Right ventricle myocardium inferior (tissue), 1 donor: Measurements from ENCODE around the gene OBI1. TPM values are rescaled to one million over a fixed set of nuclear protein-coding genes. Genes with fewer than 3 reads are reported as not detected.

Experiments
- ATAC-seq: fragments of 200-7000 bp; cut with Tn5 transposase; one replicate; pipeline ENCODE4 v1.9.1; 2020; ENCODE audit warnings: mild to moderate bottlenecking, moderate library complexity
- DNase-seq: peaks from one replicate; pipeline ENCODE4 v3.0.0; 2021; ENCODE audit errors: missing footprints
- intact Hi-C: fragments of 100-400 bp; cut with DNase I; formaldehyde crosslinking; loops from one replicate; pipeline ENCODE4 v1.11.0; 2022
- total RNA-seq: library from RNA; stranded (reverse); fragmentation: NEBNext Ultra II Directional; extraction: Animal tissue kit (Norgen Biotek cat#: 25700); gene quantifications from one replicate; pipeline ENCODE4 v1.2.1, GENCODE V29; 2021
- donor health status: DM: no; HTN: yes; CAD: no; lungs with severe emphysema.

OBI1 gene
- total RNA-seq, 1 donor from 2014 or later = 9.7 TPM

- intact Hi-C loops = loop anchor here (10.0 kb wide), 1 partner anchor 47 kb away; the partner anchor contains the start of gene OBI1
- ATAC-seq (no peak), DNase-seq (peak; percentile 45)
Measured at GRCh38 chr13:78607409-78608251, 51.3 kb downstream of the OBI1 start.

GRCh38 chr13:78606471-78607408 is 52.2 kb downstream of the OBI1 start:
- intact Hi-C loops = loop anchor here (10.0 kb wide), 1 partner anchor 48 kb away; the partner anchor contains the start of gene OBI1
- ATAC-seq = no peak
- peak; percentile 51 for DNase-seq

- ATAC-seq (no peak), DNase-seq (no peak)
- intact Hi-C loops = loop anchor here (10.0 kb wide), 1 partner anchor 50 kb away; the partner anchor contains the start of gene OBI1
Measured at GRCh38 chr13:78604782-78605611, 54.0 kb downstream of the OBI1 start.

- intact Hi-C loops = loop anchor here (10.0 kb wide), 1 partner anchor 51 kb away; the partner anchor contains the start of gene OBI1
- DNase-seq (peak; percentile 64), ATAC-seq (peak; percentile 20)
Measured at GRCh38 chr13:78603240-78603957, 55.6 kb downstream of the OBI1 start, which contains the start of gene POU4F1. TSS of gene POU4F1 (minus strand) at chr13:78603552. CDS start at chr13:78603326, 226 bp downstream.

GRCh38 chr13:78602561-78603239 is 56.3 kb downstream of the OBI1 start:
- no peak for DNase-seq
- ATAC-seq = no peak
- intact Hi-C loops = loop anchor here (10.0 kb wide), 1 partner anchor 52 kb away; the partner anchor contains the start of gene OBI1

- no peak for ATAC-seq
- peak; percentile 47 for DNase-seq
- intact Hi-C loops = loop anchor here (10.0 kb wide), 1 partner anchor 53 kb away; the partner anchor contains the start of gene OBI1
Measured at GRCh38 chr13:78601874-78602560, 56.9 kb downstream of the OBI1 start.

- ATAC-seq (no peak), DNase-seq (no peak)
- intact Hi-C loops = loop anchor here (10.0 kb wide), 1 partner anchor 54 kb away; the partner anchor contains the start of gene OBI1
Measured at GRCh38 chr13:78601124-78601873, 57.7 kb downstream of the OBI1 start.

- intact Hi-C loops = loop anchor here (10.0 kb wide), 1 partner anchor 54 kb away; the partner anchor contains the start of gene OBI1
- no peak for DNase-seq
- ATAC-seq = no peak
Measured at GRCh38 chr13:78600280-78600883, 58.6 kb downstream of the OBI1 start.

- no peak for DNase-seq
- ATAC-seq = no peak
- intact Hi-C loops = loop anchor here (5.0 to 10.0 kb wide), 2 partner anchors 55 to 83 kb away; partner anchors contain the start of gene OBI1
Measured at GRCh38 chr13:78599645-78600279, 59.2 kb downstream of the OBI1 start.

GRCh38 chr13:78598966-78599644 is 59.9 kb downstream of the OBI1 start:
- no peak for DNase-seq
- no peak for ATAC-seq
- intact Hi-C loops = loop anchor here (5.0 kb wide), 1 partner anchor 83 kb away; no protein-coding TSS in a partner anchor

- no peak for DNase-seq
- ATAC-seq = no peak
- intact Hi-C loops = loop anchor here (5.0 kb wide), 1 partner anchor 84 kb away; no protein-coding TSS in a partner anchor
Measured at GRCh38 chr13:78598116-78598781, 60.7 kb downstream of the OBI1 start.

- intact Hi-C loops = loop anchor here (5.0 kb wide), 1 partner anchor 85 kb away; no protein-coding TSS in a partner anchor
- DNase-seq (no peak), ATAC-seq (no peak)
Measured at GRCh38 chr13:78597602-78597932, 61.4 kb downstream of the OBI1 start.
